Measurements from ENCODE around the gene CDS1.

The CDS1 gene

DNA sequence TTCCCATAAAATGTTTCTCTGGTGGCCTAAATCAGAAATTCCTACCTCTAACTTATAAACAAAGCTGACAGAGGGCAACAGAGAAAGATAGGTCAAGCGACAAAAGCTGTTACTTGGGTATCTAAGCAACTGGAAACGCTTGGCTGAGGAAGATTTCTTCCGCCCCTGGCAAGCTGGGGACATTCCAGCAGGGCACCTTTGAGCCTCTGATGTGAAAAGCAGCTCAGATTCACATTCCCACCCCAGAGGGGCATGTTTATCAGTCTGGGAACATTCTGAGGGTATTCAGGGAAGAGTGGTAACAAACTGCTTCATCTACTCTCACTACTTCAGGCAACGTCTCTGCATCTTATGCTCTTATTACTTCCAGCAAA lies 3.5 kb upstream of the CDS1 start:
- TF ChIP-seq CTCF (IDR thresholded peaks at IDR 0.05; ENCODE audit: insufficient read depth, missing control alignments), result no peak
- FAIRE-seq (no peak), DNase-seq (ENCODE audit: insufficient read length, low spot score) (no peak)

- TF ChIP-seq CTCF (IDR thresholded peaks at IDR 0.05; ENCODE audit: insufficient read depth, missing control alignments), result no peak
- FAIRE-seq (no peak), DNase-seq (ENCODE audit: insufficient read length, low spot score) (peak; percentile 62)
Measured at GRCh38 chr4:84582302-84582987, 482 bp upstream of the CDS1 start.

- no peak for TF ChIP-seq CTCF (IDR thresholded peaks at IDR 0.05; ENCODE audit: insufficient read depth, missing control alignments)
- FAIRE-seq (no peak), DNase-seq (ENCODE audit: insufficient read length, low spot score) (no peak)
Measured at GRCh38 chr4:84583876-84584380, 1.0 kb downstream of the CDS1 start.

- FAIRE-seq, result no peak
- no peak for TF ChIP-seq CTCF (IDR thresholded peaks at IDR 0.05; ENCODE audit: insufficient read depth, missing control alignments)
- DNase-seq (ENCODE audit: insufficient read length, low spot score), result no peak
Measured at GRCh38 chr4:84585251-84585650, 2.3 kb downstream of the CDS1 start.

GRCh38 chr4:84594724-84595123 lies 11.8 kb downstream of the CDS1 start:
- no peak for FAIRE-seq
- TF ChIP-seq CTCF (IDR thresholded peaks at IDR 0.05; ENCODE audit: insufficient read depth, missing control alignments), result no peak
- DNase-seq (ENCODE audit: insufficient read length, low spot score), result no peak

DNA sequence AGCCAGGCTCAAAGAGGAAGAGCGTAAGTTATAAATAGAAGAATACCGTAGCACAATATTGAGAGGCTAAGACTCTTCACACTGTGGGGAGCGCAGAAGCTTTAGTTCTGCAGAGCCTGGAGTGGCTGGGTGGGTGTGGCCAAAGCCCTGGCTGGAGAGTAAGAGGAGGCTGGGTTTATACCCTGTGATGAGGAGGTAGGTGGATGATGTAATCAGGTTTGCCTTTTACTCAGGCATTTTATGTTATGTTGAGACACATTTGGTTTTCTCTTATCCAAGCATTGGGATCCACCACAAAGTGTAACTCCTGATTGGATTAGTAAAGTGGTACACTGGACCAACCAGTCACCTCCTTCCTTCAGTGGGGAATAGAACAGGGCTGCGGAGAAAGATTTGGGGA lies 13.9 kb downstream of the CDS1 start:
- DNase-seq (ENCODE audit: insufficient read length, low spot score), result no peak
- no peak for FAIRE-seq
- TF ChIP-seq CTCF (IDR thresholded peaks at IDR 0.05; ENCODE audit: insufficient read depth, missing control alignments), result no peak

DNA sequence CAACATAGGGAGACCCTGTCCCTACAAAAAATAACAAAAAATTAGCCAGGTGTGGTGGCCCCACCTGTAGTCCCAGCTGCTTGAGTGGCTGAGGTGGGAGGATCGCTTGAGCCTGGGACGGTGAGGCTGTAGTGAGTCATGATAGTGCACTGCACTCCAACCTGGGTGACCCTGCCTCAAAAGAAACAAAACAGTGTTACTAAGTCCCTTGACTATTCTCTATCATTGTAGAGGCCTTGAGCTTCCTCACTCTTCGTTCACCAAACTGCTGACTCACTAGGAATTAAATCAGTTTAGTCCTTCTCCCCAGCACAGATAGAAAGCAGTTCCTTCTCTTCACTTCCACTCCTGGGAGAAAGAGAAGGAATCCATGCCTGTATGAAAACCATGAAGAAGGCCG lies 14.5 kb downstream of the CDS1 start:
- FAIRE-seq, result no peak
- no peak for DNase-seq (ENCODE audit: insufficient read length, low spot score)
- TF ChIP-seq CTCF (IDR thresholded peaks at IDR 0.05; ENCODE audit: insufficient read depth, missing control alignments), result no peak
